NCI-H526 (cell line): Measurements from ENCODE around the gene ACOX3.

ENCODE experiments used
- DNase-seq, 2 experiments: peaks; one replicate each; lab custom pipeline; 2025; lab: John Stamatoyannopoulos, UW

Gene ACOX3

GRCh38 chr4:8321220-8321619, 119.3 kb downstream of the ACOX3 start:
- DNase-seq: no peak

DNA sequence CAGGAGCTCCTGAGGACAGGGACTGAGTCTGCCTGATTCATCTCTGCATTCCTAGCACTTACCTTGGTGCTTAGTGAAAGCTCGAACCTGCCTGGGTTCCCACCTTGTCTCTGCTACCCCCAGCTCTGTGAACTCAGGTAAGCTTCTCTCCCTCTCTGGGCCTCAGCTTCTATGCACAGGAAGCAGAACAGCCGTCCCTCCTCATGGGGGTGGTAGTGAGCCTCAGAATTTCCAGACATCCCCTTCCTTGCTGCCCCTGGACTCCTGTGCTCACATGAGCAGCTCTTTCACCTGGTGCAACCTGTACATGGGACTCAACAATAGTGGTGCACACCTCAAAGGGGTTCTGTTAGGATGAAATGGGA, 120.2 kb downstream of the ACOX3 start:
- peak in 1 of 2 experiments; percentile 21 for DNase-seq

- DNase-seq: no peak
Measured at GRCh38 chr4:8319731-8320385, 120.7 kb downstream of the ACOX3 start.

GRCh38 chr4:8319061-8319460, 121.5 kb downstream of the ACOX3 start:
- no peak for DNase-seq

DNA sequence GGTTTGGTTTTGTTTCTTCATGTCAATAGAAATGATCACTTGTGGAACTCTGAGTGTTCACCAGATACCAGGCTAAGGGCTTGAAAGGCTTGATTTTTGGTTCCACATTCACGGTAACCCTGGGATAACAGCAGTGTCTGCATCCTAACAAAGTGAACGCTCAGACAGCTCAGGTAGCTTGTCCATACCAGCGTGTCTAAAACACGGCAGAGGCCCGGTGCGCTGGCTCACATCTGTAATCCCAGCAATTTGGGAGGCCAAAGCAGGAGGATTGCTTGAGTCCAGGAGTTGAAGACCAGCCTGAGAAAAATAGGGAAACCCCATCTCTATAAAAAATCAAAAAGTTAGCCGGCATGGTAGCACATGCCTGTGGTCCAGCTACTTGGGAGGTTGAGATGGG, 122.0 kb downstream of the ACOX3 start:
- no peak for DNase-seq

DNA sequence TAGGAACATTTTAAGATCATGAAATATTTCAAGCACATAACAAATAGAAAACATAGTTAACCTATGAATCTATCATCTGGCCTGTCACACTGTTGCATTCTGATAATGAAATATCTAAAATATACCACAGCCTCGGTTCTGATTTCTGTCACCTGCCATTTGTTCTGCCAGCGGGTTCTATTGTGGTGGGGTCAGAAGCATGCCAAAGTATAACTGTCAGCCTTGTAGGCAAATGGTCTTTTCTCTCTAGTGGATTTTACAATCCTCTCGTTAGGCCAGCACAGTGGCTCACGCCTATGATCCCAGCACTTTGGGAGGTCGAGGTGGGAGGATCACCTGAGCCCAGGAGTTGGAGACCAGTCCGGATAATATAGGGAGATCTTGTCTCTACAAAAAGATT, 123.0 kb downstream of the ACOX3 start:
- no peak for DNase-seq

GRCh38 chr4:8316911-8317351, 123.6 kb downstream of the ACOX3 start:
- no peak for DNase-seq
